LNCAP (cell line): ENCODE measurements around the gene MUC3A.

ENCODE experiments used
- TF ChIP-seq, protein P1 (sequence below): fragments of 450-650 bp; IDR thresholded peaks from 2 replicates; pipeline ENCODE4 v1.5.1; 2017; ENCODE audit warnings: mild to moderate bottlenecking

Gene MUC3A

GRCh38 chr7:100971111-100972001 is 22.0 kb downstream of the MUC3A start:
- TF ChIP-seq, protein P1, sequence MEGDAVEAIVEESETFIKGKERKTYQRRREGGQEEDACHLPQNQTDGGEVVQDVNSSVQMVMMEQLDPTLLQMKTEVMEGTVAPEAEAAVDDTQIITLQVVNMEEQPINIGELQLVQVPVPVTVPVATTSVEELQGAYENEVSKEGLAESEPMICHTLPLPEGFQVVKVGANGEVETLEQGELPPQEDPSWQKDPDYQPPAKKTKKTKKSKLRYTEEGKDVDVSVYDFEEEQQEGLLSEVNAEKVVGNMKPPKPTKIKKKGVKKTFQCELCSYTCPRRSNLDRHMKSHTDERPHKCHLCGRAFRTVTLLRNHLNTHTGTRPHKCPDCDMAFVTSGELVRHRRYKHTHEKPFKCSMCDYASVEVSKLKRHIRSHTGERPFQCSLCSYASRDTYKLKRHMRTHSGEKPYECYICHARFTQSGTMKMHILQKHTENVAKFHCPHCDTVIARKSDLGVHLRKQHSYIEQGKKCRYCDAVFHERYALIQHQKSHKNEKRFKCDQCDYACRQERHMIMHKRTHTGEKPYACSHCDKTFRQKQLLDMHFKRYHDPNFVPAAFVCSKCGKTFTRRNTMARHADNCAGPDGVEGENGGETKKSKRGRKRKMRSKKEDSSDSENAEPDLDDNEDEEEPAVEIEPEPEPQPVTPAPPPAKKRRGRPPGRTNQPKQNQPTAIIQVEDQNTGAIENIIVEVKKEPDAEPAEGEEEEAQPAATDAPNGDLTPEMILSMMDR, result no peak

- TF ChIP-seq, protein P1, result no peak
These were observed 22.6 kb downstream of the MUC3A start for GRCh38 chr7:100972002-100972347.

DNA sequence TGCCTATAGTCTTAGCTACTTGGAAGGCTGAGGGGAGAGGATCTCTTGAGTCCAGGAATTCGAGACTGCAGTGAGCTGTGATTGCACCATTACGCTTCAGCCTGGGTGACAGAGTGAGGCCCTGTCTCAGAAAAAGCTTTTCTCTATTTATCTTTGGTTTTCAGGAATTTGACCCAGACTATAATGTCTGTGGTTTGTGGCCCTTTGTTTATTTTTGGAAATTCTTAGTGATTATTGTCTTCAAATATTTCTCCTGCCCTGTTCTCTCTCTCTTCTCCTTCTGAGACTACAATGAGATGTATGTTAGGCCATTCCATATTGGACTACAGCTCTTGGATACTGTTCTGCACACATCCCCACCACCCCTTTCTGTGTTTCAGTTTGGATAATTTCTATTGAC is 24.7 kb downstream of the MUC3A start:
- TF ChIP-seq, protein P1, result no peak

DNA sequence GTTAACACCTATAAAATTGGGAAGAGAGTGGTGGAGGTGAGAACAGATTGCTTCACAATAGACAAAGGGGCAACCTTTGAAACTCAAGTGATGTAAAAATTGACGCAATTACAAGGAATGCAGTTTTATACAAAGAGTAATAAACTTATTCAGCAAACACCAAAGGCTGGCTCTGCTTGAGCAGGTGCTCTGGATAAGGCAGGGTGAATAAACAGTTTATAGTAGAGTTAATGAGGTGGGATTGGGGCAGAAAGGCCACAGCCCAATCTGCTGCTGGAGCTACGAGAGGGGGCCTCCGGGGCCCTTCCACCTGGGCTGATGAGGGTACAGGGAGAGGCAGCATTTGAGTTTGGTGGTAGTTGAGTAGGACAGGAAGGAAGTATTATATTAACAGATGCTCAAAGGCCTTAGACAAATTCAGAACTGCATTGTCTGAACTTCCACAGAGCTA is 26.1 kb downstream of the MUC3A start:
- TF ChIP-seq, protein P1, result no peak

GRCh38 chr7:100978300-100978699 is 29.0 kb downstream of the MUC3A start:
- TF ChIP-seq, protein P1, result no peak

- TF ChIP-seq, protein P1, result no peak
These were observed 34.3 kb downstream of the MUC3A start for GRCh38 chr7:100983451-100984187.

DNA sequence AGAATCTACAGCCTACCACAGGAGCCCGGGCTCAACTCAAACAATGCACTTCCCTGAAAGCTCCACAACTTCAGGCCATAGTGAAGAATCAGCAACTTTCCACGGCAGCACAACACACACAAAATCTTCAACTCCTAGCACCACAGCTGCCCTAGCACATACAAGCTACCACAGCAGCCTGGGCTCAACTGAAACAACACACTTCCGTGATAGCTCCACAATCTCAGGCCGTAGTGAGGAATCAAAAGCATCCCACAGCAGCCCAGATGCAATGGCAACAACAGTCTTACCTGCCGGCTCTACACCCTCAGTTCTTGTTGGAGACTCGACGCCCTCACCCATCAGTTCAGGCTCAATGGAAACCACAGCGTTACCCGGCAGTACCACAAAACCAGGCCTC is 42.3 kb downstream of the MUC3A start:
- TF ChIP-seq, protein P1, result no peak
